GM13976 (cell line): ENCODE data around the gene BMP6.

Source experiments
- DNase-seq: peaks from one replicate; pipeline ENCODE4 v3.0.0; 2012; ENCODE audit warnings: low spot score
- CTCF ChIP-seq: IDR thresholded peaks from 2 replicates; pipeline ENCODE4 v1.5.1; 2012; ENCODE audit warnings: borderline replicate concordance, mild to moderate bottlenecking; ENCODE audit not compliant: insufficient read depth; ENCODE audit errors: extremely low read depth, missing control alignments, control extremely low read depth
- in situ Hi-C: fragments of 300-500 bp; cut with MboI; formaldehyde crosslinking; loops from one replicate; pipeline ENCODE4 v1.12.0; 2022; ENCODE audit warnings: low sequenced_read_pairs, mixed read lengths, inconsistent platforms; ENCODE audit not compliant: unreplicated experiment

The BMP6 gene

GRCh38 chr6:7723554-7723953, 2.3 kb upstream of the BMP6 start:
- in situ Hi-C loops, result loop anchor here (10.0 to 25.0 kb wide), 2 partner anchors 261 to 489 kb away; no protein-coding TSS in a partner anchor
- no peak for DNase-seq
- TF ChIP-seq CTCF, result no peak

GRCh38 chr6:7725412-7725811, 487 bp upstream of the BMP6 start:
- in situ Hi-C loops, result loop anchor here (10.0 kb wide), 1 partner anchor 259 kb away; no protein-coding TSS in a partner anchor
- DNase-seq, result no peak

GRCh38 chr6:7726416-7727085, 652 bp downstream of the BMP6 start:
- DNase-seq, result no peak
- TF ChIP-seq CTCF, result no peak
- in situ Hi-C loops, result loop anchor here (10.0 kb wide), 1 partner anchor 258 kb away; no protein-coding TSS in a partner anchor

More at GRCh38 chr6:7725412-7725811, 487 bp upstream of the BMP6 start:
- no peak for TF ChIP-seq CTCF

- in situ Hi-C loops, result loop anchor here (10.0 kb wide), 1 partner anchor 257 kb away; no protein-coding TSS in a partner anchor
- TF ChIP-seq CTCF, result no peak
- peak; percentile 54 for DNase-seq
Measured at GRCh38 chr6:7727086-7727945, 1.4 kb downstream of the BMP6 start.

GRCh38 chr6:7727946-7728854, 2.3 kb downstream of the BMP6 start:
- no peak for TF ChIP-seq CTCF
- DNase-seq, result peak; percentile 59
- in situ Hi-C loops, result loop anchor here (10.0 kb wide), 1 partner anchor 257 kb away; no protein-coding TSS in a partner anchor

GRCh38 chr6:7728855-7729590, 3.1 kb downstream of the BMP6 start:
- in situ Hi-C loops, result loop anchor here (10.0 kb wide), 1 partner anchor 256 kb away; no protein-coding TSS in a partner anchor
- no peak for DNase-seq
- no peak for TF ChIP-seq CTCF
